Left ventricle myocardium inferior (tissue), 1 donor: ENCODE measurements around the gene GSK3B. TPM values are rescaled to one million over a fixed set of nuclear protein-coding genes. Genes with fewer than 3 reads are reported as not detected.

ENCODE experiments used
- DNase-seq: peaks from one replicate; pipeline ENCODE4 v3.0.0-alpha.2; 2020
- H3K27ac ChIP-seq: fragments of 200-600 bp; replicated peaks from 2 replicates; pipeline ENCODE4 v1.8.0; 2021
- H3K27me3 ChIP-seq: fragments of 200-600 bp; 2 replicates; pipeline ENCODE4 v1.8.0; 2021; ENCODE audit warnings: low read depth
- H3K36me3 ChIP-seq: fragments of 200-600 bp; 2 replicates; pipeline ENCODE4 v1.8.0; 2021
- H3K4me1 ChIP-seq: fragments of 200-600 bp; 2 replicates; pipeline ENCODE4 v1.8.0; 2021
- H3K4me3 ChIP-seq: fragments of 200-600 bp; 2 replicates; pipeline ENCODE4 v1.8.0; 2021; ENCODE audit warnings: mild to moderate bottlenecking, moderate library complexity
- H3K9me3 ChIP-seq: fragments of 200-600 bp; replicated peaks from 2 replicates; pipeline ENCODE4 v1.8.0; 2021
- CTCF ChIP-seq: fragments of 200-600 bp; IDR thresholded peaks from 2 replicates; pipeline ENCODE4 v1.8.0; 2021; ENCODE audit warnings: antibody characterized with exemption, mild to moderate bottlenecking, borderline replicate concordance
- intact Hi-C: fragments of 100-400 bp; cut with micrococcal nuclease; formaldehyde crosslinking; loops from one replicate; pipeline ENCODE4 v1.11.0; 2022
- total RNA-seq: library from RNA; stranded (reverse); fragmentation: NEBNext Ultra II Directional; extraction: Animal tissue kit (Norgen Biotek cat#: 25700); gene quantifications from one replicate; pipeline ENCODE4 v1.2.1, GENCODE V29; 2021
- donor health status: DM: no; HTN: yes; CAD: no; lungs with severe emphysema.

The GSK3B gene
- total RNA-seq, 1 donor from 2014 or later: 42.5 TPM

- H3K9me3 ChIP-seq: peaks cover 7% of the 10 kb centered on the region
- intact Hi-C loops: no loop called here
- H3K4me3 ChIP-seq: no peak overlapping the region
- H3K4me1 ChIP-seq: peaks cover 40% of the 10 kb centered on the region
- H3K27me3 ChIP-seq: no peaks in the 10 kb centered on the region
- H3K27ac ChIP-seq: no peak overlapping the region
- no peaks in the 10 kb centered on the region for H3K36me3 ChIP-seq
- no peak for TF ChIP-seq CTCF
- DNase-seq: no peak
Observed at GRCh38 chr3:120033596-120033995, 60.7 kb downstream of the GSK3B start.

- Histone ChIP-seq H3K9me3 (no peaks in the 10 kb centered on the region), H3K36me3 (no peaks in the 10 kb centered on the region), H3K27ac (no peak overlapping the region), H3K27me3 (no peaks in the 10 kb centered on the region), H3K4me1 (peaks cover 45% of the 10 kb centered on the region), H3K4me3 (no peak overlapping the region)
- intact Hi-C loops: no loop called here
- no peak for DNase-seq
- TF ChIP-seq CTCF: no peak
Observed at GRCh38 chr3:120031561-120031960, 62.7 kb downstream of the GSK3B start.

- intact Hi-C loops: no loop called here
Observed at GRCh38 chr3:120029749-120030148, 64.5 kb downstream of the GSK3B start.

GRCh38 chr3:120028271-120029047, 65.8 kb downstream of the GSK3B start:
- H3K27ac ChIP-seq: no peak overlapping the region
- H3K4me3 ChIP-seq: no peak overlapping the region
- H3K4me1 ChIP-seq: peaks cover 48% of the 10 kb centered on the region
- no peaks in the 10 kb centered on the region for H3K36me3 ChIP-seq
- H3K9me3 ChIP-seq: no peaks in the 10 kb centered on the region
- no peaks in the 10 kb centered on the region for H3K27me3 ChIP-seq
- TF ChIP-seq CTCF: no peak
- no peak for DNase-seq
- intact Hi-C loops: no loop called here

More at GRCh38 chr3:120029749-120030148, 64.5 kb downstream of the GSK3B start:
- H3K27me3 ChIP-seq: no peaks in the 10 kb centered on the region
- no peak for TF ChIP-seq CTCF
- H3K4me1 ChIP-seq: peaks cover 41% of the 10 kb centered on the region
- no peak overlapping the region for H3K27ac ChIP-seq
- no peak for DNase-seq
- H3K4me3 ChIP-seq: no peak overlapping the region
- no peaks in the 10 kb centered on the region for H3K36me3 ChIP-seq
- H3K9me3 ChIP-seq: no peaks in the 10 kb centered on the region

- H3K4me1 ChIP-seq: peaks cover 60% of the 10 kb centered on the region
- H3K4me3 ChIP-seq: no peak overlapping the region
- no peaks in the 10 kb centered on the region for H3K27me3 ChIP-seq
- no peak overlapping the region for H3K27ac ChIP-seq
- no peaks in the 10 kb centered on the region for H3K9me3 ChIP-seq
- no peaks in the 10 kb centered on the region for H3K36me3 ChIP-seq
- no peak for TF ChIP-seq CTCF
- DNase-seq: no peak
- intact Hi-C loops: no loop called here
Observed at GRCh38 chr3:120027226-120027625, 67.0 kb downstream of the GSK3B start.
